ELF-1 (cell line): ENCODE measurements around the gene UPK3A.
"Not testable (repeated sequence)": the region's sequence is repeated elsewhere in the genome, so short reads cannot be mapped to it uniquely, and the experiment has no call there.

Experiments used
- DNase-seq: peaks from one replicate; pipeline ENCODE4 v3.0.0-alpha.2; 2016; ENCODE audit warnings: low read depth, low spot score

UPK3A gene

GRCh38 chr22:45257941-45258340 lies 26.8 kb upstream of the UPK3A start:
- DNase-seq: not testable (repeated sequence)

- no peak for DNase-seq
Measured at GRCh38 chr22:45259754-45260394, 24.9 kb upstream of the UPK3A start.

DNA sequence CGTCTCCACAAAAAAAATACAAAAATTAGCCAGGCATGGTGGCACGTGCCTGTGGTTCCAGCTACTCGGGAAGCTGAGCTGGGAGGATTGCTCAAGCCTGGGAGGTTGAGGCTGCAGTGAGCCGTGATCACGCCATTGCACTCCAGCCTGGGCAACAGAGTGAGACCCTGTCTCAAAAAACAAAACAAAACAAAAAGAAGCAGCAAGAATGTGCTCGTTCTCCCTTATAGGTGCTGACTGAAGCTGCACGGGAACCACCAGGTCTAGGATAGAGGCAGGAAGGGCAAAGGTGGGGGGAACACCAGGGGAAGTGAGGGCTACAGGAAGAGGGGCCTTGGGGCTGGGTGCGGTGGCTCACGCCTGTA lies 24.4 kb upstream of the UPK3A start:
- not testable (repeated sequence) for DNase-seq

DNA sequence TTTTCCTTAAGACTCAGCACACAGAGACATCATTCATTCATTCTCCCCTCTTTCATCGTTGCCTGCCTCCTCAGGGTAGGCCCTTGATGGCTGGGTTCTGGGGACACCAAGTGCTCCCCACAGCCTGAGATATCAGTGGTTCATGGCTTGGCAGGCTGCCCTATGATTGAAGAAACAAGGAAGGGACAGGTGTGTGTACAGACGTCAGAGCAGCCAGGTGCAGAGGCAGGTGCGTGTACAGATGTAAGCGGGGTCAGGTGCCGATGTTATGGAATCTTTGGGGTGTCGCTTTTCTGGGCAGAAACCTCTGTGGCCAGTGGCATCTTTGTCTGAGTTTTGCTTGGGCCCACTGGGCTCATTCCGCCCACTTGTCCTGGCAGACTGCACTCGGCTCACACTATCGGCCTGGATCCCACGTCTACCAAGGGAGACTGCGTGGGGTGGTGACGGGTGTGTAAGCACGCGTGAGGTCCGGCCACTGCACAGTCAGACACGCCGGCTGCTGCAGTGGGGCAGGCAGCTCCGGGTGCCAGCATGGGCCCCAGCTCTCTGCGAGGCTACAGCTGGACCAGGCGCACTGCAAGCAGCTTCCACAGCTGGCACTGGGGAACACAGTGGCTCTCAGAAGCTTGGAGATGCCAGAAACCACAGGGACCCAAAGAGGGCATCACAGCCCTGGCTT lies 23.2 kb upstream of the UPK3A start:
- DNase-seq: no peak

GRCh38 chr22:45262195-45262930 lies 22.4 kb upstream of the UPK3A start:
- DNase-seq: no peak

- DNase-seq: no peak
Measured at GRCh38 chr22:45262931-45263462, 21.8 kb upstream of the UPK3A start.

- peak; percentile 91 for DNase-seq
Measured at GRCh38 chr22:45263463-45264269, 21.1 kb upstream of the UPK3A start.

DNA sequence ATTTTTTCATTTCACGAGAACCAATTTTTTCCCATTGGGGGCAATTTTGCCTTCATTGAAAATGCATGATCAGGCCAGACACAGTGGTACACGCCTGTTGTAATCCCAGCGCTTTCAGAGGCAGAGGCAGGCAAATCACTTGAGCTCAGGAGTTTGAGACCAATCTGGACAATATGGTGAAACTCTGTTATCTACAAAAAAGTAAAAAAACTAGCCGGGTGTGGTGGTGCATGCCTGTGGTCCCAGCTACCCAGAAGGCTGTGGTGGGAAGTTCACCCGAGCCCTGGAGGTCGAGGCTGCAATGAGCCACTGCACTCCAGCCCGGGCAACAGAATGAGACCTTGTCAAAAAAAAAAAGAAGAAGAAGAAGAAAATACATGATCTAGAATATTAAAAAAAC lies 19.2 kb upstream of the UPK3A start:
- DNase-seq: no peak

- DNase-seq: peak; percentile 65
Measured at GRCh38 chr22:45268167-45268957, 16.4 kb upstream of the UPK3A start.

GRCh38 chr22:45268958-45269844 lies 15.5 kb upstream of the UPK3A start:
- DNase-seq: peak; percentile 88

DNA sequence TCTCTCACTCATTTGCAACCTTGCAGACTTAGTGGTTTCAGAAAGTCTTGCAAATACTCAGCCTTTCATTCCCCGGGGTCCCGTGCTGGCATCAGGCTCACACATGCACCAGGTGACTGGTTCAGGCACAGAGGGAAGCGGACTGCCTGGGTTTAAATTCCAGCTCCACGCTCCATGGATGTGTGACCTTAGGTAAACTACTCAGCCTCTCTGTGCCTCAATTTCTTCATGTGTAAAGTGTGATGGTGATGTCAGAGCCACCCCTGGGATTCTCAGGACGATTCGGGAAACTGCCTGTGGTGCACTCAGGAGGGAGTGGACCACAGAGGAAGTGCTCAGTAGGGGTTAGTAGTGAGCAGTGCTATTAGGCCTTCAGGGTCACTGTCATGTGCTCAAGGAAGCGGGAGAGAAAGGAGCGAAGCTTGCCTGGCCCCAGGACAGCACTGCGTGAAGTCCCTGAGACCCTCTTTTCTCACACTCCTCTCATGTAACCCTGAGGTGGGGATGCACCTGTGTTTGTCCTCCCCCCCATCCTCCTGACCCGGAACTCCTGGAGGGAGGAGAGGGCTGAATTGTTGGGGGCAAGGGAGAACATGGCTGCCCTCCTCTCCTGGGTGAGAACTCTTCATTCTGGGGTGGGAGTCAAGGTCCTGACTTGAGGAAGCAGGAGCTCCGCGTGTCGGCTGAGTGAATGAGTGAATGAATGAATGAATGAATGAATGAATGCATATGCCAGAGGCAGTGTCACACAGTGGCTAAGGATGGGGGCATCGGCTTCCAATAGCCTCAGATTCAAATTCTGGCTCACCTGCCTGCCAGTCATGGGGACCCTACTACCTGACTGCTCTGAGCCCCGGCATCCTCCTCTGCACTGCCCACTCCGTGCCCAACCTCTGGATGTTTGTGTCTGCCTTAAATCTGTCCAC lies 14.4 kb upstream of the UPK3A start:
- no peak for DNase-seq

DNA sequence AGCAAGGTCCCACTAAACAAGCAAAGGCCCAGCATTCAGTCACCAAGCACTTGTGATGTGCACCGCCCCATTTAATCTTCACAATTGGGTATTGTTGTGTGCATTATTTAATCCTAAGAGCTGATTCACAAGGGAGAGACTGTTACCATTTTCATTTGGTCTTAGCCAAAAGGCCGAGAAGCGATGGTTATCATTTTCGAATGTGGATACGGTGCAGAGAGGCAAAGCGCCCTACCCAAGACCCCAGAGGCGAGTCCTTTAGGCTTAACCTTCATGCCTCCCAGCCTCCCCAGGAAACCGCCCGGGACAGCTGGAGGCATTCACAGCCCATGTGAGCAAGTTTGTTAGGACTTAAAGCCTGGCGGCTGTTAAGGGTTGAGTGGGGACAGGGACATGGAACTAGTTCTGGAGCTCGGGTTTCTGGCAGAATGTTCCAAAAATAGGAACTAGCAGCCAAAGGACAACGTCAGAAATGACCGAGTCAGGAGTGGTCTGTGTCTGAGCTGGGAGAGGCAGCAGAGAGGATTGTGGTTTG lies 13.0 kb upstream of the UPK3A start:
- no peak for DNase-seq

DNA sequence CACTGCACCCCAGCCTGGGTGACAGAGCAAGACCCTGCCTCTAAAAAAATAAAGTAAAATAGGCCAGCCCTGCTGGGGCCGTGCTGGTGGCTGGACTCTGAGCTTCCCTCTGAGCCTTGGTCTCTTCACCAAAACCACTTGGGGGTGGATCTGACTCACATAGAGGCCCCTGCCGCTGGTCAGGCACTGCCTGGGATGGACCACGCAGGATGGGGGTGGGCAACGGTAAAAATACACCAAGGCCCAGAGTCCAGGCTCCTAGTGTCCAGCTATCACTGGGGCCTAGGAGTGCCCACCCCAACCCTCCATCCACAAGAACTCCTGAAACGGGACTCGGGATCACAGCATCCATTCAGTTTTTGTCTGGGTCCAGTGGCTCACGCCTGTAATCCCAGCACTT lies 12.3 kb upstream of the UPK3A start:
- DNase-seq: no peak

DNA sequence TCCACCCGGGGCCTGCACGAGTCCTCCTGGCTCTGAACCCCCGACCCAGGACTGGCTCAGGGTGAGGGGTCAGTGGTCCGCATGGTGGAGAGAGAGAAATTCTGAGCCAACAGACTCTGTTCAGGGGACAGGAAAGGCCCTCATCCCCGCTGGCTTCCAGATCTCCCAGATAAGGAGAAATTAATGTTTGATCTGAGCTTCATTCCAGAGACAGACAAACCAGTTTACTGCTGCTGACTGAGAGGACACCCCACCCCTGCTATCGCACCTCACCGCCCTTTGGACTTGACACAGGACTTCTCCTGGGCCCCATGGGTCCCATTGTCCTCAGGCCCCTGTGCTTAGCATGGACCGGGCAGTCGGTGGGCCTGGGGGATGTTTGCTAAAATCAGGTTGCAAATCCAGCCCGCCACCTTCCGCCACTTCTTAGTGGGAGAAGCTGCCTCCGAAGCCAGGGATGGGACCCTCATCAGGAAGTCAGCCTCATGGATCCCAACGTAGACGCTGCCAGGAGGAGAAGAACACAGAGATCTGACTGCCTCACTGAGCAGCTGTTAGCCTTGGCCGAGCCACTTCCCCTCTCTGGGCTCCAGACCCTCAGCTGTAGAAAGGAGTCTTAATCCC lies 11.2 kb upstream of the UPK3A start:
- DNase-seq: no peak

DNA sequence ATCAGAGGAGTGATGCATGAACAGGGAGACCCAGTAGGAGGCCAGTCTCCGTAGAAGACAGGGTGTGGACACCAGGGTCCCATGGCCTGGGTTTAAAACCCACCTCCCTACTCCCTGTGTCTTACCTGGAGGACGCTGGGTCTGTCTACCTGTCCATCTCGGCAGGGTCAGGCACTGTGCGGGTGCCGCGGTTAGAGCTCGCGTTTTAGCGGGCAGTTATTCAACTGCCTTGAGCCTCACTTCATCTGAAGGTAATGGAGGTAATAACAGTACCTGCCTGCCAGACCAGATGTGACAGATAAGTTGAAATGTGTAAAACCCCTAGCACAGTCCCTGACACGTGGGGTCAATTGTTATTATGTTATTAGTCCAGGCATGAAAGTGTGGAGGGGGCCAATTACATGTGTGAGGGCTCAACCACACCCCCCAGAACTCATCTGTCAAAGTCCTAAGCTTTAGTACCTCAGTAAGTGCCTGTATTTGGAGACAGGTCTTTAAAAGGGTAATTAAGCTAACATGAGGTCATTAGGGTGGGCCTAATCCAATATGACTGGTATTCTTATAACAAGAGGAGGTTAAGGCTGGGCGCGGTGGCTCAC lies 8.1 kb upstream of the UPK3A start:
- DNase-seq: no peak

DNA sequence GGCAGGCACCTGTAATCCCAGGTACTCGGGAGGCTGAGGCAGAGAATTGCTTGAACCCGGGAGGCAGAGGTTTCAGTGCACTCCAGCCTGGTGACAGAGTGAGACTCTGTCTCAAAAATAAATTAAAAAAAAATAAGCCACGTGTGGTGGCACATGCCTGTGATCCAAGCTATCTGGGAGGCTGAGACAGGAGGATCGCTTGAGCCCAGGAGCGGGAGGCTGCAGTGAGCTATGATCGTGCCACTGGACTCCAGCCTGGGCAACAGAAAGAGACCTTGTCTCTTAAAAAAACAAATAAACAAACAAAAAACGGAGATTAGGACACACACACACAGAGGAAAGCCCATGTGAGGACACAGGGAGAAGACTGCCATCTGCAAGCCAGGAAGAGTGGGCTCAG lies 7.0 kb upstream of the UPK3A start:
- DNase-seq: not testable (repeated sequence)

GRCh38 chr22:45278125-45278524 lies 6.6 kb upstream of the UPK3A start:
- no peak for DNase-seq

GRCh38 chr22:45280587-45280980 lies 4.2 kb upstream of the UPK3A start:
- DNase-seq: no peak
